Stimulated activated CD8-positive, alpha-beta memory T cell treated with anti-CD3 and anti-CD28 coated beads, Interleukin-4, amount 100 ng/mL, for 1 hour (primary cell): ENCODE results near the gene DEFB119.
"Not testable (repeated sequence)": the region's sequence is repeated elsewhere in the genome, so short reads cannot be mapped to it uniquely, and the experiment has no call there.

ENCODE experiments used
- DNase-seq, 2 donors: peaks; one replicate each; pipeline ENCODE4 v3.0.0-alpha.2; 2020; ENCODE audit warnings: low read depth in 2 of 2, low spot score in 1 of 2

Gene DEFB119, protein sequence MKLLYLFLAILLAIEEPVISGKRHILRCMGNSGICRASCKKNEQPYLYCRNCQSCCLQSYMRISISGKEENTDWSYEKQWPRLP

DNA sequence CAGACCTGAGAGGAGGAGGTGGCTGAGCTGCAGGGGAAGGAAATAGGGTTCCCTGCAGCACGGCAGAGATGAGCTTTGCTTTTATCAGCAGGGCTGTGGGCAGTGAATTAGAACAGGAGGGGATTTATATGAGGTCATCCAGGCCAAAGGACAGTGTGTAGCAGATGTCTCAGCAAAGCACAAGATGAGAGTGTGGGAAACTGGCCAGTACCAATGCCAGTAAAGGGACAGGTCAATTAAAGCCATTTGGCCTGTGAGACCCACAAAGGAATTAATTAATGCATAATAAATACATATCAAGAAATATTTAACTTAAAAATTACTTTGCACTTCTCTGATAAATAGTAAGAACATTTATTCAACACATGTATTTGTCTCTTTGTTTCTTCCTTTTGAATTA lies at the start of gene DEFB119:
Gene DEFB119, minus strand, starts transcription at position 101 of the 400 bp plus-strand sequence. CDS start 107 bp downstream, outside the sequence.
- DNase-seq = no peak

DNA sequence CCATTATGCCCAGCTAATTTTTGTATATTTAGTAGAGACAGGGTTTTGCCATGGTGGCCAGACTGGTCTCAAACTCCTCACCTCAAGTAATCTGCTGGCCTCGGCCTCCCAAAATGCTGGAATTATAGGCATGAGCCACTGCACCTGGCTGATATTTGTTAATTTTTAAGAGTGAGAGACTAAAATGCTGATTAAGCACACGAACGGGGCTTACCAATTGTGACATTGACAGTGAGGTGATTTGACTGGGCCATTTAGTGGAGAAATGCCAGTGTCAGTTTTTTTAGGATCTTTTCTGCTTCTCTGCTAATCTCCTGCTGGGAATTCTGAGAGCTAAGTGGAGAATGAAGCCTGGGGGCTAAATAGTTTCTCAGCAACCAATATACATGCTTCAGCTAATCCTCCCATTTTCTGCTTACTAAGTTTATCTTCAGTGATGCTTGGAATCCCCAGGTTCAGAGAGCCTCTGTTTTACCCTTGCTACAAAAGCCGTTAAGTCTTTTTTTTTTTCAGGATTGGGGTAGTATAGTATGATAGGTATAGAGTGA lies 40.3 kb upstream of the DEFB119 start:
- DNase-seq = no peak

DNA sequence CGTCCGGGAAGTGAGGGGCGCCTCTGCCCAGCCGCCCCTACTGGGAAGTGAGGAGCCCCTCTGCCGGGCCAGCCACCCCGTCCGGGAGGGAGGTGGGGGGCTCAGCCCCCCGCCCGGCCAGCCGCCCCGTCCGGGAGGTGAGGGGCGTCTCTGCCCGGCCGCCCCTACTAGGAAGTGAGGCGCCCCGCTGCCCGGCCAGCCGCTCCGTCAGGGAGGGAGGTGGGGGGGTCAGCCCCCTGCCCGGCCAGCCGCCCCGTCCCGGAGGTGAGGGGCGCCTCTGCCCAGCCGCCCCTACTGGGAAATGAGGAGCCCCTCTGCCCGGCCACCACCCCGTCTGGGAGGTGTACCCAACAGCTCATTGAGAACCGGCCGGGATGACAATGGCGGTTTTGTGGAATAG lies 37.2 kb upstream of the DEFB119 start:
- DNase-seq = not testable (repeated sequence)

DNA sequence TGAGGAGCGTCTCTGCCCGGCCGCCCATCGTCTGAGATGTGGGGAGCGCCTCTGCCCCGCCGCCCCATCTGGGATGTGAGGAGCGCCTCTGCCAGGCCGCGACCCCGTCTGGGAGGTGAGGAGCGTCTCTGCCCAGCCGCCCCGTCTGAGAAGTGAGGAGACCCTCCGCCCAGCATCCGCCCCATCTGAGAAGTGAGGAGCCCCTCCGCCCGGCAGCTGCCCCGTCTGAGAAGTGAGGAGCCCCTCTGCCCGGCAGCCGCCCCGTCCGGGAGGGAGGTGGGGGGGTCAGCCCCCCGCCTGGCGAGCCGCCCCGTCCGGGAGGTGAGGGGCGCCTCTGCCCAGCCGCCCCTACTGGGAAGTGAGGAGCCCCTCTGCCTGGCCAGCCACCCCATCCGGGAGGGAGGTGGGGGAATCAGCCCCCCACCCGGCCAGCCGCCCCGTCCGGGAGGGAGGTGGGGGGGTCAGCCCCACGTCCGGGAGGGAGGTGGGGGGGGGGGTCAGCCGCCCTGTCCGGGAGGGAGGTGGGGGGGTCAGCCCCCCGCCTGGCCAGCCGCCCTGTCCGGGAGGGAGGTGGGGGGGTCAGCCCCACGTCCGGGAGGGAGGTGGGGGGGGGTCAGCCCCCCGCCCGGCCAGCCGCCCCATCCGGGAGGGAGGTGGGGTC lies 36.6 kb upstream of the DEFB119 start:
- not testable (repeated sequence) for DNase-seq

DNA sequence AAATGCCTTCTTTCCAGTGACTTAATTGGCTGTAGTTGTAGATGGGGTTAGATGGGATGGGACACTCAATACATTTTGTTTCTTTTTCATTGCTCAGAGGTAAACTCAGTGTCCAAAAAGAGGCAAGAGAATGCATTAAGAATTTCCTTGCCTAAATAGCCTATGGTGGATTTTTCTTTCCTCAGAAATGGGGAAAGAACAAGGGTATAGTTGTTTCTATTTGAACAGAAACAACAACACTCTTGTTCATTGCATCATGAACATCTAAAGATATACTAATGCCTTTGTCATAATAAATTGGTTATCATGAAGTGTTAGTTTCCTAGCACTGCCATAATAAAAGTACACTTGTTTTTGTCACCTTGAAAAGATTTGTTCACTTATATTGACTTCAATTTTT lies 35.4 kb upstream of the DEFB119 start:
- no peak for DNase-seq

DNA sequence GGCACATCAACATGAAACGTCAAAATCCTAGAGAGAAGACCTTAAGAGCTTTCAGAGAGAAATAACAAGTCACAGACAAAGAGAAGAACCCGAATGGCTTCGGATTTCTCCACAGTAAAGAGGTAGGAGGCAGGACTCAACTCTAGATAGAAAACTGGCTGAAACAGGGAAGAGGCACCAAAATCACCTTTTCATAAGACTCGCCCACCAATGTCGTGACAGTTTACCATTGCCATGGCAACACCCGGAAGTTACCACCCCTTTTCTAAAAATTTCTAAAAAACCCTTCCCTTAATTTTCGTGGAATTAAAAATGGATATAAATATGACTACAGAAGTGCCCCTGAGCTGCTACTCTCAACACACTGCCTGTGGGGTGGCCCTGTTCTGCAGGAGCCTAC lies 27.9 kb upstream of the DEFB119 start:
- DNase-seq = no peak

DNA sequence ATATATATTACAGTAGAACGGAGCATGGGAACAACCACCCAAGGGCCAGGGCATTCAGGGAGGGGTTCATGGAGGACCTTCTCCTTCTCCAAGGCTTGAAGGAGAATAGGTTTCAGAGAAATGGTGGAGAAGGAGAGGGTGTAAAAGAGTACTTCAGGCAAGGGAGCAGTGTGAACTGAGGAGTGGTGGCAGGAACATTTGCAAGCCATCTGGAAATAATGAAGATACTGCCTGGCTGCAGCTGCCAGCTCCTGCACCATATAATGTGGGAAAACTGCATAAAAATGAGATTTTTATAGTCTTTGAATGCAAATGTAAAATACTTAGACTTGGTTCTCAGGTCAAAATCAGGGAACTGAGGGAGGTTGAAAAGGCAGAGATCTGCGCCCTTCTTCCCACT lies 25.3 kb upstream of the DEFB119 start:
- no peak for DNase-seq

DNA sequence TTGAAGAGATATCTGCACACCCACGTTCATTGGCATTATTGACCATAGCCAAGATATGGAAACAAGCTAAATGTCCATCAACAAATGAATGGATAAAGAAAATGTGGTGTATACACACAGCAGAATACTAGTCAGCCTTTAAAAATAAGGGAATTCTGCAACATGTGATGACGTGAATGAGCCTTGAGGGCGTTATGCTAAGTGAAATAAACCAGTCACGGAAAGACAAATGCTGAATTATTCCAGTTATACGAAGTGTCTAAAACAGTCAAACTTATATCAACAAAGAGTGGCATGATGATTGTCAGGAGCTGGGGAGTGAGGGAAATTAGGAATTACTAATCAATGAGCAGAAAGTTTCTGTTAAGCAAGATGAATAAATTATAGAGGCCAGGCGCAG lies 24.0 kb upstream of the DEFB119 start:
- DNase-seq = no peak

DNA sequence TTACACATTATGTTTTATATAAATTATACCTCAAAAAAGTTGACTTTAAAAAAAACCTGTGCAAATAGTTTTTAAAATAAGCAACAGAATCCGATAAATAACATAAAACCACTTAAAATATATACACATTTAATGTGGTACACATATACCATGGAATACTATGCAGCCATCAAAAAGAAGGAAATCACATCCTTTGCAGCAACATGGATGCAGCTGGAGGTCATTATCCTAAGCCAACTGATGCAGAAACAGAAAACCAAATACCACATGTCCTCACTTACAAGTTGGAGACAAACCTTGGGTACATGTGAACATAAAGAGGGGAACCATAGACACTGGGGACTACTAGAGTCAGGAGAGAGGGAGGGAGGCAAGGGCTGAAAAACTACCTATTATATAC lies 19.6 kb upstream of the DEFB119 start:
- DNase-seq = no peak

DNA sequence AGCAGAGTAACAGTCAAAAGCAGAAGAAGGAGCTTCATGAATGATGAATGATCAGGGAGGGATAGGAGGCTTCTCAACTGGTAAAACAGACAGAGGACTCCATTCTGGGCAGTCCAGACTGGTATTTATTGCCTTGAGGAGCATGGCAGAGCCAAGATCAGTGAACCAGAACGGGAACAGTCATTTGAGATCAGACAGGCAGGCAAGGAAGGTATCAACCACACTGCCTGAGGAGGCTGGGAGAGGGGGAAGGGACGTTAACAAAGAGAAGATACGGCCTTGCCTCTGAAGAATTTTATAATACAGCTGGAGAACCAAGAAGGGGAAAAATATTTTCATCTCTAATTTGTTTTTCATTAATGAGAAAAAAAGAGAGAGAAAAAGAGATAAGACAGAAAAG lies 15.7 kb upstream of the DEFB119 start, which contains the start of gene DEFB121:
Gene DEFB121, minus strand, starts transcription at position 101 of the 400 bp plus-strand sequence. Its CDS starts 63 bp downstream, at position 38.
- no peak for DNase-seq

DNA sequence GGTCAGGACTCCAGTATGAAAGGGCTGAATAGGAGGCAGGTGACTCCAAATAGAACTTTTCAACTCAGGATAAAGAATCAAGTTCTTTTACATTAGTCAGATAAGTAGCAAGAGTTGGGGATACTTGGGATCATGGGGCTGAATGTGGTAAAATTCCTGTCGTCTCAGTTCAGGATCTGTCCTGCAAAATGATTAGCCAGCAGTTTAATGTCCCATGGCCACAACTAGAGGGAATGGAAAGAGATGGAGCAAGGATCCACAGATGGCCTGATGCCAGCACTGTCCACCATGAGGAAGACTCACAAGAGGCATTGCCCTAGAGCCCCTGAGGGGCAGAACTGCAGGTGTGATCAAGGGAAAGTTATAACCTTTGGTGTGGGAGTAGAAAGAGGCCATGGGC lies 13.5 kb upstream of the DEFB119 start:
- no peak for DNase-seq

DNA sequence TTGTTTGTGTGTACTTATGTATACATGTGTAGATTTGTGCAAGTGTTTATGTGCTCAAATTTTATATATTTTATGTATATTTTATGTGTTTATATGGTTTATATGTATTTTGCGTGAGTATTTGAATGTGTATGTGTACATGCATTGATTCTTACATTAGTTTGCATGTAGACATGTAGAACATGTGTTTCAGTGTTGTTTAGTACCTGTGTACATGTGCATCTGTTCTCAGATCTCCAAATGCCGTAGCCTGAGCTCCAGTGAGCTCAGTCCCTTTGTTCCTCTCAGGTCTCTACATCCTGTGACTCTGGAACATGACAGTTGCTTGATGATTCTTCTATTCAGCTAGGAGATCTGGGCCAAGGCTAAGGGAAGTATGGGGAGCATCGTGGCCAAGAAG lies 4.5 kb upstream of the DEFB119 start:
- DNase-seq = no peak

DNA sequence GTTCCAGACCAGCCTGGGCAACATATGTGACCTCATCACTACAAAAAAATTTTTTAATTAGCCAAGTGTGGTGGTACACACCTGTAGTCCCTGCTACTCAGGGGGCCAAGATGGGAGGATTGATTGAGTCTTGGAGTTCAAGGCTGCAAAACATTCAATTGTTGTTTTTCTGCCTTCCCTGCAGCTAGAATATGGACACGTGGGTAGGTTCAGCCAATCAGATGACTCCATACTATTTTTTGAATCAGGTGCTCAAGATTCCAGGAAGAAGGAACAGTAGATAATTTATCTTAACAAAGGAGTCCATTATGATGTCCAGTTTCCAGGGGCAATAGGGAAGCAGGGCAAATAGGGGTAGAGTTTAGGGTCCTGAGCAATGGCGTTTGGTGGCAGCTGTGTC lies 2.4 kb upstream of the DEFB119 start:
- no peak for DNase-seq

DNA sequence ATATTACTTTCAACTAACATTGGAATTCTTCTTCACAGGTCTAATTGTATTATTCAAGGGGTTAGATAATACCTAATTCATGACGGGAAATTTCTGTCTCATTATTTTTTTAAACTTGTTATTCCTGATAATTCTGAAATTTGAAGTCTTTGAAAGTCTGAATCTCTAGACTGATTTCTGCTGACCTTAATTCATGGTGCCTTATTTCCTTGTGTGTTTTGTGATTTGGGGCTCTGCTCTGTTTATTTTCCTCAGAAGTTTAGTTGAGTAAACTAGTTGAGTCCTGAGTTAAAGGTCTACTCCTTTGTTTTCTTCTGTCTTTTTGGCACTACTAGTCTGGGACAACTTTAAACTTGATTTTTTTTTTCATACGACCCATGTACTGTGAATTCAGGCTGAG lies 16.0 kb downstream of the DEFB119 start:
- no peak for DNase-seq

DNA sequence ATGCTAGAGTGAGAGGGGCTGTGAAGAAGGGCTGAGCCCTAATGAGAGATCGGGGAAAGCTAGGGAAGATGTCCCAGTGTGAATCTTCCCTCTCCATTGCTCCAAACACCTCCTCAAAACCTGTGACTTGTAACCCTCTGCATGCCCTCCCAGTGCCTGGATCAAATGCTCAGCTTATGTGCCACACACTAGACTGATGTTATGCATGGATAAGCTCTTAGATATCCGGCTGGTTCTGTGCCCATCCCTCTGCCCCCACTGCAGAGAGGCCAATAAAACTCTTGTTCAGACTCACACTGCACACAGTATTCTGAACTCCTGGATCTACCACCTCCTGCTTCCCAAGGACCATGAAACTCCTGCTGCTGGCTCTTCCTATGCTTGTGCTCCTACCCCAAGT lies 22.1 kb downstream of the DEFB119 start, which contains the start of gene DEFB118:
Gene DEFB118, plus strand, starts transcription at position 301 of the 400 bp plus-strand sequence. Its CDS starts 50 bp downstream, at position 351.
- no peak for DNase-seq

DNA sequence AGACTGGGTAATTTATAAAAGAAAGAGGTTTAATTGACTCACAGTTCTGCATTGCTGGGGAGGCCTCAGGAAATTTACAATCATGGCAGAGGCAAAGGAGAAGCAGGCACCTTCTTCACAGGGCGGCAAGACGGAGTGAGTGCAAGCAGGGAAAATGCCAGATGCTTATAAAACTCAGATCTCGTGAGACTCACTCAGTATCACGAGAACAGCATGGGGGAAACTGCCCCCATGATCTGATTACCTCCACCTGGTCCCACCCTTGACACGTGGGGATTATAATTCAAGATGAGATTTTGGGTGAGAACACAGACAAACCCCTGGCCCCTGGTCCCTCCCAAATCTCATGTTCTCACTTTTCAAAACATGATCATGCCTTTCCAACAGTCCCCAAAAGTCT lies 26.1 kb downstream of the DEFB119 start:
- DNase-seq = not testable (repeated sequence)

DNA sequence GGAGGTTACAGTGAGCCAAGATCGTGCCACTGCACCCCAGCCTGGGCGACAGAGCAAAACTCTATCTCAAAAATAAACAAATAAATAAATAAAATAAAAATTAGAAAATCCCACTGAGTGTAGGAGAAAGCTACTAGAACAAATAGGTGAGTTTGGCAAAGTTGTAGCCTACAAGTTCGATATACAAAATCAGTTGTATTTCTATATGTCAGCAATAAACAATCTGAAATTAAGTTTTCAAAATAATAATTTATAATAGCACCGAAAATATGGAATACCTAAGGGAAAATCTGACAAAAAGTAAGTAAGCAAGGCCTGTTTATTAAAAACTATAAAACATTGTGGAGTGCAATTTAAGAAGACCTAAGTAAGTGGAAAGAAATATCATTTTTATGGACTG lies 27.1 kb downstream of the DEFB119 start:
- DNase-seq = no peak

DNA sequence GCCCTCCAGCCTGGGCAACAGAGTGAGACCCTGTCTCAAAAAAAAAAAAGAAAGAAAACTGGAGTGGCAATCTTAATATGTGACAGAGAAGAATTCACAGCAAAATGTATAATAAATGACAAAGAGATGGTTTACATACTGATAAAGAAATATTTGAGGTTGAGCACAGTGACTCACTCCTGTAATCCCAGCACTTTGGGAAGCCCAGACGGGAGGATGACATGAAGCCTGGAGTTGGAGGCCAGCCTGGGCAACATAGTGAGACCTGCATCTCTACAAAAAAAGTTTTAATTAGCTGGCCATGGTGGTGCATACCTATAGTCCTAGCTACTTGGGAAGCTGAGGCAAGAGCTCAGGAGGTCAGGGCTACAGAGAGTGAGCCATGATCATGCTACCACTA lies 34.4 kb downstream of the DEFB119 start:
- DNase-seq = no peak

DNA sequence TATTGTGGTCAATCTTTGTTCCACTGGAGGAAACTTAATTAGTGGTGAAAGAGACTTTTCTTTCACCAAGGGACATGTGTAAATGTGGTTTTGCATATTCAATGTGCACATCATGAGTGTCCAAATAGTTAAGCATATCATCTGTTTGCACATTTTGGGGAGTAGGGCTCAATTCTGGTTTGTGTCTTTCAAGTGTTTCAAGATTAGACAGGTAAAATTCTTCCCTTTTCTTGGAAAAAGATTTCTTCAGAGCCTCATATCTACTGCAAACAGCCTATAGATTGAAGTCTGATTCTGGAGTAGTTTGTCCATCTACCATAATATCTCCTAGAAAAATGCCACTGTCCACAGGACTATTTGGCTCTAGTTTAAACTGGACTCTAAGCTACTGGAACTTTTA lies 48.9 kb downstream of the DEFB119 start:
- no peak for DNase-seq

DNA sequence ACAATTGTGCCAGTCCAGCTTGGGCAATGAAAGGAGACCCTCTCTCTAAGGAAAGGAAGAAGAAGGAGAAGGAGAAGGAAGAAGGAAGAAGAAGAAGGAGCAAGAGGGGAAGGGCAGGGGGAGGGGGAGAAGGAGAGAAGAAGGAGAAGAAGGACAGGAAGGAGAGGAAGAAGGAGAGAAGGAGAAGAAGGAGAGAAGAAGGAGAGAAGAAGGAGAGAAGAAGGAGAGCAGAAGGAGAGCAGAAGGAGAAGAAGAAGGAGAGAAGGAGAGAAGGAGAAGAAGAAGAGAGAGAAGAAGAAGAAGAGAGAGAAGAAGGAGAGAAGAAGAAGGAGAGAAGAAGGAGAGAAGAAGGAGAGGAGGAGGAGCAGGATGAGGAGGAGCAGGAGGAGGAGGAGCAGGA lies 59.5 kb downstream of the DEFB119 start:
- DNase-seq = no peak
